ENCODE results near the gene TSPAN9. TPM values are rescaled to one million over a fixed set of nuclear protein-coding genes. Genes with fewer than 3 reads are reported as not detected.

The TSPAN9 gene
- total RNA-seq, 1 donor from 2014 or later, result 114 TPM

DNA sequence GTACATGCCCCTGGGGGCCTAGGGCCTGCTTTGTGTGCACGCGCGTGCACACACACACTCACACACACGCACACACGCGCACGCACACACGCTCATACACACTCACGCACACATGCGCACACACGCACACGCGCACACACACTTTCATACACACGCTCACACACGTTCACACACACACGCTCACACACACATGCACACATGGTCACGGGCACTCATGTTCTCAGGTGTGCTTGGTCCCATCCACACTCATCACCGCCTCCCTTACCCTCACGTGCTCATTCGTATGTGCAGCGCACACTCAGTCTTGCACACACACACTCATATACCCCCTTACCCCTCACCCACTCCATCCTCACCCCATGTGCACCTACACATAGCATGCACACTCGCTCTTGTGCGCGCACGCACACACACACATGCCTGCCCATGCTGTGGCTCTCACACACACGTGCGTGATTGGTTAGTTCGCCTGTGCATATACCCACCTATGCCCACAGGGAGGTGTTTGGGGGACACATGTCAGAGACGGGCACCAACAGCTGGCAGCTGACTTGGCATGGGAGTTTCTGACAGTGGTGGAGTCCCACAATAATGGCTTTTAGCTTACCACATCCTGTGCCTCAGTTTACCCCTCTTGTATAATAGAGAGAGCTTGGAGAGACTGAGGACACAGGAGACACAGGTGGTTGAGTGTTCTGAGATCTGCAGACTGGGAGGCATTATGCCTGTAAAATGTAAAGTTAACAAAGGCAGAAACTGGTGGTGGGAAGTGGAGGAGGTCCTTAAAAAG is 28.7 kb downstream of the TSPAN9 start:
- TF ChIP-seq, protein P1, sequence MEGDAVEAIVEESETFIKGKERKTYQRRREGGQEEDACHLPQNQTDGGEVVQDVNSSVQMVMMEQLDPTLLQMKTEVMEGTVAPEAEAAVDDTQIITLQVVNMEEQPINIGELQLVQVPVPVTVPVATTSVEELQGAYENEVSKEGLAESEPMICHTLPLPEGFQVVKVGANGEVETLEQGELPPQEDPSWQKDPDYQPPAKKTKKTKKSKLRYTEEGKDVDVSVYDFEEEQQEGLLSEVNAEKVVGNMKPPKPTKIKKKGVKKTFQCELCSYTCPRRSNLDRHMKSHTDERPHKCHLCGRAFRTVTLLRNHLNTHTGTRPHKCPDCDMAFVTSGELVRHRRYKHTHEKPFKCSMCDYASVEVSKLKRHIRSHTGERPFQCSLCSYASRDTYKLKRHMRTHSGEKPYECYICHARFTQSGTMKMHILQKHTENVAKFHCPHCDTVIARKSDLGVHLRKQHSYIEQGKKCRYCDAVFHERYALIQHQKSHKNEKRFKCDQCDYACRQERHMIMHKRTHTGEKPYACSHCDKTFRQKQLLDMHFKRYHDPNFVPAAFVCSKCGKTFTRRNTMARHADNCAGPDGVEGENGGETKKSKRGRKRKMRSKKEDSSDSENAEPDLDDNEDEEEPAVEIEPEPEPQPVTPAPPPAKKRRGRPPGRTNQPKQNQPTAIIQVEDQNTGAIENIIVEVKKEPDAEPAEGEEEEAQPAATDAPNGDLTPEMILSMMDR (IDR thresholded peaks at IDR 0.05), result no peak
- no peak for DNase-seq (ENCODE audit: extremely low spot score, unreplicated experiment)
- peak overlapping the region; percentile 95 for H3K27ac Mint-ChIP-seq (ENCODE audit: unreplicated experiment)
- no peaks in the 10 kb centered on the region for H3K27me3 Mint-ChIP-seq (ENCODE audit: unreplicated experiment)
- no peak overlapping the region for H3K4me3 Mint-ChIP-seq (ENCODE audit: unreplicated experiment)
- H3K36me3 Mint-ChIP-seq (ENCODE audit: unreplicated experiment), result peaks cover 4% of the 10 kb centered on the region
- peaks cover 82% of the 10 kb centered on the region for H3K4me1 Mint-ChIP-seq (ENCODE audit: unreplicated experiment)
- no peaks in the 10 kb centered on the region for H3K9me3 Mint-ChIP-seq (ENCODE audit: unreplicated experiment)

DNA sequence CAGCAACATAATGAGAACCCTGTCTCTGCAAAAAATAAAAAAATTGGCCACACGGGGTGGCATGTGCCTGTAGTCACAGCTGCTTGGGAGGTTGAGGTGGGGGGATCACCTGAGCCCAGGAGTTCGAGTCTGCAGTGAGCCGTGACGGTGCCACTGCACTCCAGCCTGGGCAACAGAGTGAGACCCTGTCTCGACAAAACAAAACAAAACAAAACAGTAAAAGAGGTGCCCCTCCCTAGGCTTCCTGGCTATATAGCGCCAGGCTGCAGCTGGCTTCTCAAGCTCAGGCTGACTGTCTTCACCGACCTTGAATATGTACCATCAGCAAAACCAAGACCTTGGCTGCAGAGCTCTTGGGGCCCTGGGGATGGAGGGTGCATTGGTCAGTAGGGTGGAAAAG is 29.4 kb downstream of the TSPAN9 start:
- H3K36me3 Mint-ChIP-seq (ENCODE audit: unreplicated experiment), result peaks cover 3% of the 10 kb centered on the region
- TF ChIP-seq, protein P1 (IDR thresholded peaks at IDR 0.05), result no peak
- DNase-seq (ENCODE audit: extremely low spot score, unreplicated experiment), result no peak
- peak overlapping the region; percentile 44 for H3K4me3 Mint-ChIP-seq (ENCODE audit: unreplicated experiment)
- H3K9me3 Mint-ChIP-seq (ENCODE audit: unreplicated experiment), result no peaks in the 10 kb centered on the region
- peaks cover 83% of the 10 kb centered on the region for H3K4me1 Mint-ChIP-seq (ENCODE audit: unreplicated experiment)
- no peaks in the 10 kb centered on the region for H3K27me3 Mint-ChIP-seq (ENCODE audit: unreplicated experiment)
- H3K27ac Mint-ChIP-seq (ENCODE audit: unreplicated experiment), result peak overlapping the region; percentile 95

DNA sequence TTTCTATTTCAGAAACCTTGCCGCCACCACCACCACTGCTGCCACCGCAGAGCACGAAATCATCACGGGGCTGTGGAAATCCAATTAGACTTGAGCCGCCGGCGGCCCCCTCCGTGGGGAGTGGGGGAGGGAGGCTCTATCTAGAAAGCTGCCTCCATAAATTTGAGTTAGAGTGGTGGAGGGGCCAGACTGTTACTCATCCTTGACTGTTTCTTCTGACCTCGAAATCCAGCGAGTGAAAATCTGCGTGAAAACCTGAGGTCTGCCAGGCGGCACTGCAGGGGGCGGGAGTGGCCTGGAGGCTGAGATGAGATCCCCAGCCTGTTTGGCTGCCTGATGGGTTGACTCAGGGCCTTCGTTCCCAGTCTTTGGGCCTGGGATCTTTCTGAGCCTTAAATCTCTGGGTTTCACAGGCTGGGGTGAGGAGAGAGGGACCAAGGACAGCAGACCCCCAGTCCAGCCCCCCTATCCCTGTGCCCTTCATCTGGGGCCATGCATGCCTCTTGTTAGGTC is 29.9 kb downstream of the TSPAN9 start:
- peak overlapping the region; percentile 44 for H3K4me3 Mint-ChIP-seq (ENCODE audit: unreplicated experiment)
- H3K36me3 Mint-ChIP-seq (ENCODE audit: unreplicated experiment), result peaks cover 1% of the 10 kb centered on the region
- H3K27ac Mint-ChIP-seq (ENCODE audit: unreplicated experiment), result peak overlapping the region; percentile 95
- peaks cover 81% of the 10 kb centered on the region for H3K4me1 Mint-ChIP-seq (ENCODE audit: unreplicated experiment)
- H3K9me3 Mint-ChIP-seq (ENCODE audit: unreplicated experiment), result no peaks in the 10 kb centered on the region
- TF ChIP-seq, protein P1 (IDR thresholded peaks at IDR 0.05), result no peak
- peak; percentile 90 for DNase-seq (ENCODE audit: extremely low spot score, unreplicated experiment)
- no peaks in the 10 kb centered on the region for H3K27me3 Mint-ChIP-seq (ENCODE audit: unreplicated experiment)

DNA sequence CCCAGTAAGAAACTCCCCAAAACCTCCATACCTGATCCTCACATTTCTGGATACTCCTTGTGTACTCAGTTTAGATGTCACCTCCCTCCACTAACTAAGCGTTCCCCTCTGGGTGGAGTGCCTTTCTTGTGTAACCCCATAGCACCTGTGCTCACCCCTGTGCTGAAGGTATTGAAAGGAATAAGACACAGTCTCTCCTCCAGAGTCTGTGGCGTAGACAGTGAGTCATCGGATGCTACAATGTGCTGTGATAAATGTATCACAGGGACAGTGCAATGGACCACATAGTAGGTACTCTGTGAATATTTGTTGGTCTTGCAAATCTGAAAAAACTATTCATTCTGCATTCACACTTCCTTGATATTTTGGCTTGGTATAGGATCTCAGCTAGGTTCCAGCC is 30.8 kb downstream of the TSPAN9 start:
- H3K27ac Mint-ChIP-seq (ENCODE audit: unreplicated experiment), result peak overlapping the region; percentile 95
- no peaks in the 10 kb centered on the region for H3K27me3 Mint-ChIP-seq (ENCODE audit: unreplicated experiment)
- no peaks in the 10 kb centered on the region for H3K9me3 Mint-ChIP-seq (ENCODE audit: unreplicated experiment)
- TF ChIP-seq, protein P1 (IDR thresholded peaks at IDR 0.05), result no peak
- H3K4me1 Mint-ChIP-seq (ENCODE audit: unreplicated experiment), result peaks cover 75% of the 10 kb centered on the region
- H3K36me3 Mint-ChIP-seq (ENCODE audit: unreplicated experiment), result peaks cover 1% of the 10 kb centered on the region
- peak overlapping the region; percentile 24 for H3K4me3 Mint-ChIP-seq (ENCODE audit: unreplicated experiment)
- no peak for DNase-seq (ENCODE audit: extremely low spot score, unreplicated experiment)

DNA sequence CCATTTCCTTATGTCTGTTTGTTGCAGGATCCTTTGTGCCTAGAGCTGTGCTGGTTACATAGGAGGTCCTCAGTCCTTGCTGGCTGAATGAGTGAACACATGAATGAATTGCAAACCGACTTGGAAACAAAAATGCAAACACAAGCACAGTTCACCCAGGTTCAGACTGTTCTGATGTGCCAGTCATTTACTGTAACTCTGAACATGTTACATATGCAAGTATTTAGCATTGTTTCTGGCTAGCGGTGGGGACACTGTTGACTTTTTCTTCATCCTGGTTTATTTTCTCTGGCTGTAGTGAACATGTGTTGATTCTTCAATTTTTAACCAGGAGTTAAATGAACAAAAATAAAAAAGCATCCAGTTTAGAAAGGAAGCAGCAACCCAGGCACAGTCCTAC is 33.4 kb downstream of the TSPAN9 start:
- H3K27me3 Mint-ChIP-seq (ENCODE audit: unreplicated experiment), result no peaks in the 10 kb centered on the region
- H3K9me3 Mint-ChIP-seq (ENCODE audit: unreplicated experiment), result no peaks in the 10 kb centered on the region
- no peak overlapping the region for H3K4me3 Mint-ChIP-seq (ENCODE audit: unreplicated experiment)
- TF ChIP-seq, protein P1 (IDR thresholded peaks at IDR 0.05), result no peak
- DNase-seq (ENCODE audit: extremely low spot score, unreplicated experiment), result no peak
- H3K4me1 Mint-ChIP-seq (ENCODE audit: unreplicated experiment), result peaks cover 50% of the 10 kb centered on the region
- no peak overlapping the region for H3K27ac Mint-ChIP-seq (ENCODE audit: unreplicated experiment)
- peaks cover 5% of the 10 kb centered on the region for H3K36me3 Mint-ChIP-seq (ENCODE audit: unreplicated experiment)
